ENCODE data around the gene CFAP74. TPM values are rescaled to one million over a fixed set of nuclear protein-coding genes. Genes with fewer than 3 reads are reported as not detected.

The CFAP74 gene
- total RNA-seq, 4 donors from 2014 or later = not detected

DNA sequence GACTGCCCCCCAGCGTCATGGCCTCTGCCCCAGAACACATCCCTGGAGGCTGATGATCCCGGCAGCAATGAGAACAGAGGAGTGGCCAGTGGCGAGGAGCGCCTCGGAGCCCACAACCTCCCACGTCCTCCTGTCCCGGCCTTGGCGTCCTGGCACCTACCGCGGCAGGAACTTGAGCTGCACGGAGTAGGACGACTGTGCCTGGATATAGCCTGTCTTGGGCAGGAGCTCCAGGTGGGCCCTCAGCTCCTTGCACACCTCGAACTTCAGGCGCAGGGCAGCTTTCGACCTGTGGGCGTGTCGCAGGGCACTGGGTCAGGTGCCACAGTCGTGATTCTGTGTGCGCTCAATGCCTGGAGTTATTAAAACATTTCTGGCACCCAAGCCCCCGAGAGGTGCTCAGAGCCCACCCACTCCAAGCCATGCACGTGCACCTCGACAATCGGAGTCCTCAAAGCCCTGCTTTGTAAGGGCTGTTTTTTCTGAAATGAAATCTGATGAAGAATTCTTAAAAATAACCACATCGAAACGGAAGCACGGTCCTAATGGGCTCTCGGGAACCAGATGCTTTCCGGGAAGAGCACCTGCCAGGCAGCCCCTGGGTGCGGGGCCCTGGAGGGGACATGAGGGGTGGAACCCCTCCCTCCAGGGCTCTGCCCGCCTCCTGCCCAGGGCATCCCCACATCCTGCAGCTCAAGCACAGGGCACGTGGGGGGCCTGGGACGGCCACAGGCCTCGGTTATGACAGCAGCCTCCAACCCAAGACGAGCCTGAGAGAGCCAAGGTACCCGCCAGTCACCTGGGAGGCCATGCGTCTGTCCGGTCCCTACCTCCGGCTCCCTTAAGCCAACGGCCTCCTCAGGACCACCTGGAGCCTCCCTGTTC is 61.5 kb downstream of the CFAP74 start:
- no peak for TF ChIP-seq EP300 (IDR thresholded peaks at IDR 0.05)
- H3K27ac ChIP-seq = no peak overlapping the region
- WGBS, 2 donors = 62 to 79% methylated on average over 20 to 37 of the region's 39 CpGs
- H3K4me1 ChIP-seq = peaks cover 0 to 17% (median 0%) of the 10 kb centered on the region in 4 donors
- no peaks in the 10 kb centered on the region for H3K9me3 ChIP-seq
- DNase-seq (ENCODE audit: low spot score in 2 of 2) = no peak
- no peaks in the 10 kb centered on the region for H3K36me3 ChIP-seq
- no peak overlapping the region for H3K4me3 ChIP-seq
- H3K27me3 ChIP-seq = peaks cover 0 to 21% of the 10 kb centered on the region in 2 donors

- Histone ChIP-seq H3K36me3 (no peaks in the 10 kb centered on the region), H3K9me3 (no peaks in the 10 kb centered on the region), H3K4me1 (peaks cover 0 to 10% (median 0%) of the 10 kb centered on the region in 4 donors), H3K27ac (no peak overlapping the region), H3K4me3 (no peak overlapping the region), H3K27me3 (peaks cover 0 to 28% of the 10 kb centered on the region in 2 donors)
- no peak for DNase-seq (ENCODE audit: low spot score in 2 of 2)
- WGBS, 2 donors = 64 to 65% methylated on average over 19 of the region's 19 CpGs
- TF ChIP-seq POLR2A (IDR thresholded peaks at IDR 0.05) (no peak), EP300 (IDR thresholded peaks at IDR 0.05) (no peak)
- TF ChIP-seq, protein P1, sequence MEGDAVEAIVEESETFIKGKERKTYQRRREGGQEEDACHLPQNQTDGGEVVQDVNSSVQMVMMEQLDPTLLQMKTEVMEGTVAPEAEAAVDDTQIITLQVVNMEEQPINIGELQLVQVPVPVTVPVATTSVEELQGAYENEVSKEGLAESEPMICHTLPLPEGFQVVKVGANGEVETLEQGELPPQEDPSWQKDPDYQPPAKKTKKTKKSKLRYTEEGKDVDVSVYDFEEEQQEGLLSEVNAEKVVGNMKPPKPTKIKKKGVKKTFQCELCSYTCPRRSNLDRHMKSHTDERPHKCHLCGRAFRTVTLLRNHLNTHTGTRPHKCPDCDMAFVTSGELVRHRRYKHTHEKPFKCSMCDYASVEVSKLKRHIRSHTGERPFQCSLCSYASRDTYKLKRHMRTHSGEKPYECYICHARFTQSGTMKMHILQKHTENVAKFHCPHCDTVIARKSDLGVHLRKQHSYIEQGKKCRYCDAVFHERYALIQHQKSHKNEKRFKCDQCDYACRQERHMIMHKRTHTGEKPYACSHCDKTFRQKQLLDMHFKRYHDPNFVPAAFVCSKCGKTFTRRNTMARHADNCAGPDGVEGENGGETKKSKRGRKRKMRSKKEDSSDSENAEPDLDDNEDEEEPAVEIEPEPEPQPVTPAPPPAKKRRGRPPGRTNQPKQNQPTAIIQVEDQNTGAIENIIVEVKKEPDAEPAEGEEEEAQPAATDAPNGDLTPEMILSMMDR (IDR thresholded peaks at IDR 0.05) = no peak
Observed at GRCh38 chr1:1941211-1941841, 62.3 kb downstream of the CFAP74 start.

- Histone ChIP-seq H3K27me3 (peaks cover 0 to 31% of the 10 kb centered on the region in 2 donors), H3K4me3 (no peak overlapping the region), H3K27ac (no peak overlapping the region), H3K4me1 (peaks cover 0 to 8% (median 0%) of the 10 kb centered on the region in 4 donors), H3K36me3 (no peaks in the 10 kb centered on the region), H3K9me3 (no peaks in the 10 kb centered on the region)
- 82 to 87% methylated on average over 9 to 12 of the region's 12 CpGs for WGBS, 2 donors
- TF ChIP-seq, protein P1 (IDR thresholded peaks at IDR 0.05) = no peak
- TF ChIP-seq POLR2A (IDR thresholded peaks at IDR 0.05) = no peak
- no peak for TF ChIP-seq EP300 (IDR thresholded peaks at IDR 0.05)
- no peak for DNase-seq (ENCODE audit: low spot score in 2 of 2)
Observed at GRCh38 chr1:1940123-1940425, 63.5 kb downstream of the CFAP74 start.

GRCh38 chr1:1939296-1940122 is 64.1 kb downstream of the CFAP74 start:
- H3K27me3 ChIP-seq = peaks cover 0 to 31% of the 10 kb centered on the region in 2 donors
- H3K4me3 ChIP-seq = no peak overlapping the region
- no peaks in the 10 kb centered on the region for H3K9me3 ChIP-seq
- no peak for TF ChIP-seq EP300 (IDR thresholded peaks at IDR 0.05)
- TF ChIP-seq, protein P1 (IDR thresholded peaks at IDR 0.05) = no peak
- no peak for TF ChIP-seq POLR2A (IDR thresholded peaks at IDR 0.05)
- WGBS, 2 donors = 83 to 85% methylated on average over 27 of the region's 28 CpGs
- DNase-seq (ENCODE audit: low spot score in 2 of 2) = no peak
- H3K27ac ChIP-seq = no peak overlapping the region
- H3K4me1 ChIP-seq = peaks cover 0 to 8% (median 0%) of the 10 kb centered on the region in 4 donors
- no peaks in the 10 kb centered on the region for H3K36me3 ChIP-seq

DNA sequence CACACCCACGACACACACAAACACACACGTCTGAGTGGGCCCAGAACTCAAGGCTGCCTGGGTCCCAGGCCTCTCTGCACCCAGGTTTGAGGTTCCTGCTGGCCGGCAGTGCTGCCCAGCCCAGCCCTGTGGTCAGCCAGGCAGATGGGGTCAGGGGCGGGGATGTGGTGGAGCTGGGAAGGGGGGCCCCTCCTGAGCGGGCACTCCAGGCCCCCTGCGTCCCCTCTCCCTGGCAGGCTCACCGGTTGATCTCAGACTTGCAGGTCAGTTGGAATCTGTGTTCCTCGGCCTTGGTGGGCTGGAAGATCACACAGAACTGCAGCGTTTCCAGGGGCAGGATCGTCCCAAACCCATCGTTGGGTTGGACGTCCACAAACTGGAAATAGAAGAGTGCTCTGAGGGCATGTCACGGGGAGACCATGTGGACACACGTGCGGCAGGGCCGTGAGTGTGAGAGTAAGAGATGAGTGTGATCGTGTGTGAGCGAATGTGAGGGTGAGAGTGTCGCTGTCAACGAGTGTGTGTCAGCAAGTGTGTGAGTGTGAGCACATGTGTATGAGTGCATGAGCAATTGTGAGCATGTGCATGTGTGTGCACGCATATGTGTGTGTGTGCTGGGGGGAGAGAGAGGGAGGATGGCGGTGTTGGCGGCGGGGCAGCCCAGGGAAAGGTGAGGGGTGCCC is 64.8 kb downstream of the CFAP74 start:
- H3K36me3 ChIP-seq = no peaks in the 10 kb centered on the region
- no peak overlapping the region for H3K27ac ChIP-seq
- no peak overlapping the region for H3K4me3 ChIP-seq
- H3K4me1 ChIP-seq = peaks cover 0 to 2% (median 0%) of the 10 kb centered on the region in 4 donors
- 81 to 82% methylated on average over 21 to 24 of the region's 24 CpGs for WGBS, 2 donors
- DNase-seq (ENCODE audit: low spot score in 2 of 2) = no peak
- peaks cover 0 to 31% of the 10 kb centered on the region in 2 donors for H3K27me3 ChIP-seq
- no peak for TF ChIP-seq POLR2A (IDR thresholded peaks at IDR 0.05)
- H3K9me3 ChIP-seq = no peaks in the 10 kb centered on the region

All from tibial nerve (tissue), 4 donors.